GM21381 (cell line): ENCODE data around the gene TMEM18.
A peak's percentile ranks its signal among the peaks of the same experiment; 100 is the strongest.
"Not testable (repeated sequence)": the region's sequence is repeated elsewhere in the genome, so short reads cannot be mapped to it uniquely, and the experiment has no call there.

Source experiments
- ATAC-seq: cut with Tn5 transposase; IDR thresholded peaks from one replicate; pipeline ENCODE4 v1.9.1; 2021; ENCODE audit warnings: mild to moderate bottlenecking, moderate library complexity; ENCODE audit not compliant: unreplicated experiment

Gene TMEM18

DNA sequence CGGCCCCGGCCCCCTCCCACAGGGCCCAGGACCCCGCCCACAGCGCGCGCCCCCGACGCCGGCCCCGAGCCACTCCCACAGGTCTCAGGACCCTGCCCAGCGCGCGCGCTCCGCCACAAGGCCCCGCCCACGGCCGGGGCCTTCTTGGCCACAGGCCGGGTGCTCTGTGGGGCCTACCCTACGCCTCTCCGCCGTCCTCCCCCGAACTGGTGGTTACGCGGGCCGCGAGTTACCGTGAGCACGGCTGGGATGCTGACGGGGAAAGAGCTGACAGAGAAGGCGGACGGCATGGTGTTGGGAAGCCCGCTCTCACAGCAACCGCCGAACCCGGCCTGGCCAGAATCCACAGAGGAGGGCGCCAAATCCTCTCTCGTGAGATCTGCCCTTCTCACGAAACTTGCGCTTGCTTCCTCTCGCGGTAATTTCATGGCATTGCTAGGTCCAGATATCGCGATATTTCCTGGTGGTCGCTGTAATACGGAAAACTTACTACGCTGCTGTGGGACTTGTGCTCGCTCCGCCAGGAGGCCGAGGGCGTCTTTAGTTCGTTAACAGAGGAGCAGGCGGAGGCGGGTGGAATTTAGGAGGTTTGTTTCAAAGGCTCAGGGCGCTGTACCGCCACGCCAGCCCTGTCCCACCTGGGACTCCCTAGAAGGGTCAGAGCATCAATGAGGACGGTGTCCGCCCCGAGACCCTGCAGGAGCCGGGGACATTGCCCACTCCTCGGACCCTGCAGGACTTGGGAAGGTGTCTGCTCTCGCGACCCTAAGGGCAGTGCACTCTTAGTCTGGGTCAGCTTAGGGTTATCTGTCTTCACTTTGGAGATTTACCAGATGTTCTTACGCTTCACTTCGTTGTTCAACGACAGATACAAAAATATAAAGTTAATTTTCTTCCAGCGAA, at the start of gene TMEM18:
TMEM18 (minus strand) TSS at position 351 of the 903 bp plus-strand sequence; CDS start at position 290, 61 bp downstream.
- peak; percentile 49 for ATAC-seq

DNA sequence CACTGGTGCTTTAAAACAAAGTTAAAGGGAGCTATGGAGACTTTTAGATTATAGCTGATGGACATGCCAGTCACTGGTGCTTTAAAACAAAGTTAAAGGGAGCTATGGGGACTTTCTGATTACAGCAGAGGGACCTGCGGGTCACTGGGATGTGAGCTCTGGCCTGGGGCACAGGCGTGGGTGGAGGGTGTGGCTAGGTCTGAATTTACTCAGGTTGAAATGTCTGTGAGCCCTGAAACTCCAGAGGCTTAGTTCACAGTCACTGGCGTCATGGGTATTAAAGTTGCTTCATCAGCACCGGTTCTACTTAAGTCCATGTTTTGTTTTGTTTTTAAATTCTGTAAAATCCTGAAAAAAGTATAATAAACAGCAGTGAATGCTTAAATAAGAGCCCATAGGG, 49.0 kb upstream of the TMEM18 start:
- ATAC-seq = peak; percentile 68

DNA sequence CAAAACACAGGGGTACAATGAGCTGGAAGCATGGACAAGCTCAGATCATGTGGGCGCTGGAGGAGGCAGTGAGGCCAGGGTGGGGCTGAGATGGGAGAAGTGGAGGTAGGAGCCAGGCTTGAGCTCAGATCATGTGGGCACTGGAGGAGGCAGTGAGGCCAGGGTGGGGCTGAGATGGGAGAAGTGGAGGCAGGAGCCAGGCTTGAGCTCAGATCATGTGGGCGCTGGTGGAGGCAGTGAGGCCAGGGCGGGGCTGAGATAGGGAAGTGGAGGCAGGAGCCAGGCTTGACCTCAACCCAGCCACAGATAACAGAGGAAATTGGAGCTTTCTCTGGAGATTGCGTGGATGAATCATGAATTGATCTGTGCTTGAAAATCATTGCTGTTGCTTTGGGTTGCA, 48.3 kb upstream of the TMEM18 start:
- no peak for ATAC-seq

DNA sequence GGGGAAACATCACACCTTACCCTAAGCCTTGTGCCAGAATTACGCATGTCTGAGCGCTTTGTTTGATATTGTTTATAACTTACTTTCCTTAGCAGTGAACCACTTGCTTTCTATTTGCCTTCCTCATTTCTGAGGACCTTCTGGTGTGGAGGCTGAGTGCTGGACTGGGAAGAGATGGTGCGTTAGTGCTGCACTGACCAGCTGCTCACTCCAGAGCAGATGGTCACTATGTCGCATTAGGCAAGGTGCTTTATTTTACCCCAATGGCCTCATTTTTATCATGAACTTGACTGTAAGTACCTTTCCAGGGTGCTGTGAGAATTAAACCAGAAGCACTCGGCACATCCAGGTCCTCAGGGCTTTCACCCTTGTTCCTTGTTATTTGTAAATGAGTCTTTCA, 46.6 kb upstream of the TMEM18 start:
- ATAC-seq = no peak

DNA sequence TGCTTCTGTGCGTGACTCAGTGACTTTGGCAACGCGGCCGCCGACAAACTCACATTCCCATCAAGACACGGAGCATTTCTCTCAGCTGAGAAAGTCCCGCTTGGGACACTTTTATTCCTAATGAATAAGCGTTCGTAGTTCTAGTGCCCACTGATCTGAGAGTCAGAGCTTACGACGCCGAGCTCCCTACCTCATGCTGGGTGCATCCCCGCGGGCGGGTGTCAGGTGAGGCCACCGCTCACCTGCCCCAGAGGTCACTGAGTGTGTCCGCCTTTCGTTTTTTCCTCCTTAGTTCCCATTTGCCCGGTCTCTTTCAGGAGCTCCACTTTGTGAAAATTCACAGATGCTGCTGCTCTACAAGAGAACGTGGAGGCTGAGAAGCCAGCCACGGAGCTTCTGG, 43.6 kb upstream of the TMEM18 start:
- ATAC-seq = no peak

DNA sequence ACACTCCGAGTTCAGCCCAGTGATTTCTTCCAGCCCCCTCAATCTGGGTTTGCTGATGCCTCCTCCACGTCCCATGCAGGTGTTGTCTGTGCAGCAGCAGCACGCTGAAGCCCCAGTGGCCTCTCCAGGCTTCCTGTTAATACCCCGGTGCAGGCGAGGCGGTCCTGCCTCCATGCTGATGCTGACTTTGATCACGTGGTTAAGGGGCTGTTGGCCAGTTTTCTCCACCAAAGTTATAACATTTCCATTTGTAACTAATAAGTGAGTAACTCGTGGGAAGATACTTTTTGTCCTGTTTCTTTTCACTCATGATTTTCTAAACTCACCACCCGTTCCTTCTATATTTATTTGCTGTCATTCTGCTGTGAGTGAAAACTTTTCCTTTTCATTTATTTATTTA, 42.5 kb upstream of the TMEM18 start:
- no peak for ATAC-seq

DNA sequence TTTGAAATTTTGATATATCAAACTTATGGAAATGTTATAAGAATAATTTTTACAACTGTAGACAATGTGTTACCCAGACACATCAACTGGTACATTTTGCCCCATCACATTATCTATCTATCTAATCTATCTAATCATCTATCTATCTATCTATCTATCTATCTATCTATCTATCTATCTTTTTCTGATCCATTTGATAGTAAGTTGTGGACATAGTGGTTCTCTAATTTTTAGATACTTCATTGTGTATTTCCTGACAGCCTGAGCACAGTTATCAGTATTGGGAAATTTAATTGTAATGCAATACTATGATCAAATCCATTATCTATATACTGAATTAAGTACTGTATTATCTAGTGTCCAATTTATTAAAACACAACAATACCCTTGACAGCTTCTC, 42.0 kb upstream of the TMEM18 start:
- ATAC-seq = no peak

DNA sequence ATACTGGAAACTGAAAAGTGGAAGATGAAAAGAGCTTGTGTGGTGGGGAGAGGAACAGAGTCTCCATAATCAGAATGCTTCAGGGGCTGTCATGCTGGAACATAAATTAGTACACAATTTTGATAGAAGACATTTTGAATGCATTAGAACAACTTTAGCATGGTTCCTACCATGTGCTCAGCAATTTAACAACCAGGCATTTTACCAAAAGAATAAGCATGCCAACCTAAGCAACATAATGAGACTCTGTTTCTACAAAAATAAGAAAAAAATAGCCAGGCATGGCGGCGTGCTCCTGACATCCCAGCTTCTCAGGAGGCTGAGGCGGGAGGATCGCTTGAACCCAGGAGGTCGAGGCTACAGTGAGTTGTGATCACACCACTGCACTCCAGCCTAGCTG, 40.5 kb upstream of the TMEM18 start:
- ATAC-seq = no peak

DNA sequence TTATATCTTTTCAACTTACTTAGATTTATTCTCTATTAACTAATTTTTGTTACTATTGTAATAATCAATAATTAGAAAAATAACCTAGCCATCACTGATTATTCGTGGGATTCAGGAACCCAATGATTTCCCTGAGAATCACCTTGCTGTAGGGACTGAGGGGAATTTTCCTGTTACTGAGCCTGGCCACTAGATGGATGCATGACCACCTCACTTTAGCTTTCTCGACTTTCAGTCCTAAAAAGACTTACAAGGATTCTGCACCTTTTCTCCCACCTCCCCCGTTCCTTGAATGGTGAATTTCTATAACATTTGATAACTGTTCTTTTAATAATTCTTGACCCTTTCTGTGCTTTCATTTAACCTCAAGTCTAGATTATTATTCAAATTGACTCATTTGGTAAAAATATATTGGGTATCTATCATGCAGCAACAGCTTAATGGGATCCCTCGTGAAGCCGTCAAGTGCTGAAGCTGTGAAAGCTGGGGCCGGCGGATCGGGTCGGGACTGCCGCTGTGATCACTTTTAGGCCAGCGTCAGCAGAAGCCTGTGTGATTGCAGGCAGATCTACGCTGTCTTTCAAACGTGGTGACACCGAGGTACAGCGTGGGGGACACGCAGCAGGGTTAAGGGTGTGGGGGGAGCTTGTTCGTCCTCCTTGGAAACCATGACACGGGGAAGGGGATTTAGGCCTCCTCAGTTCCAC, 38.8 kb upstream of the TMEM18 start:
- ATAC-seq = no peak

DNA sequence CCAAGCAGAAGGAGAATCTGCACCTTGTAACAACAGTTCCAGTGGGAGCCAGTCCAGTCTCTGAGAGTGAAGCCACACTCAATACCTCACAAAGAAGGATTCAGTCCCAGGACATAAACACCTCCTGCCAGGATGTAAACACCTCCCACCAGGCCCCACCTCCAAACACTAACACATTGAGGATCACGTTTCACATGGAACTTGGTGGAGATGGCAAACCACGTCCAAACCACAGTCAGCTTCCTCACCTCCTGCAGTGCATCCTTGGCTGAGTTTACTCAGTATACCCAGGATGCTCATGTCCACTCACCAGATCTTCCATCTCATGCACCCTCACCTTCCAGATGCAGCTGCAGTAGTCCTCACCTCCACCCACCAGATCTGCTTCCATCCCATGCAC, 37.8 kb upstream of the TMEM18 start:
- no peak for ATAC-seq

DNA sequence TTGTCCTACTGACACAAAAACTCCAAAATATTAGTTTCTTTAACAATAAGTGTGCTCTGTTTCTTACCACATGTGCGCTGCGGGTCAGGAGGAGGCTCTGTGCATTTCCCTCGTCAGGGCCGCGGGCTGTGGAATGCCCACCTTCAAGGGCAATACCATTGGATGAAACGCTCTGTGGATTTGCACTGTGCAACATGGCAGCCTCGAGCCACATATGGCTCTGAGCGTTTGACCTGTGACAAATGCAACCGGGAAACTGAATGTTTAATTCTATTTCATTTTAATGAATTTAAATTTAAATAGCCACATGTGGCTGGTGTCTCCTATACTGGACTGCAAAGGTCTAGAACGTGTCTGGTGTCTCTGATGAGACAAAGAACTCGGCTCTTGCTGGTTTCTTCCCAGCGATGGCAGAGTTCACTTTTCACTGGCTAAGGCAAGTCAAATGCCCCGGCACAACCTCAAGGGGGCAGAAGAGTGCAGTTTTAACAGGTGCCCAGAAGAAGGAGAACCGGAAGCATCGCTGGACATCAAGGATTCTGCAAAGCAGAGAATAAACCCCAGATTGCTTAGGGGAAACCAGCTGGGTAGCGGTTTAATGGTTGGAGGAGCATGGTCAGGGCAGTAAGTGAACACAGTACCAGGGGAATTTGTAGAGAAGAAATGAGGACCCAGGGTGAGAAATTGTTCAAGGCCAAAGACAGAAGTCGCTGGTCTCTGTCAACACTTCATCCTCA, 37.0 kb upstream of the TMEM18 start:
- peak; percentile 95 for ATAC-seq

DNA sequence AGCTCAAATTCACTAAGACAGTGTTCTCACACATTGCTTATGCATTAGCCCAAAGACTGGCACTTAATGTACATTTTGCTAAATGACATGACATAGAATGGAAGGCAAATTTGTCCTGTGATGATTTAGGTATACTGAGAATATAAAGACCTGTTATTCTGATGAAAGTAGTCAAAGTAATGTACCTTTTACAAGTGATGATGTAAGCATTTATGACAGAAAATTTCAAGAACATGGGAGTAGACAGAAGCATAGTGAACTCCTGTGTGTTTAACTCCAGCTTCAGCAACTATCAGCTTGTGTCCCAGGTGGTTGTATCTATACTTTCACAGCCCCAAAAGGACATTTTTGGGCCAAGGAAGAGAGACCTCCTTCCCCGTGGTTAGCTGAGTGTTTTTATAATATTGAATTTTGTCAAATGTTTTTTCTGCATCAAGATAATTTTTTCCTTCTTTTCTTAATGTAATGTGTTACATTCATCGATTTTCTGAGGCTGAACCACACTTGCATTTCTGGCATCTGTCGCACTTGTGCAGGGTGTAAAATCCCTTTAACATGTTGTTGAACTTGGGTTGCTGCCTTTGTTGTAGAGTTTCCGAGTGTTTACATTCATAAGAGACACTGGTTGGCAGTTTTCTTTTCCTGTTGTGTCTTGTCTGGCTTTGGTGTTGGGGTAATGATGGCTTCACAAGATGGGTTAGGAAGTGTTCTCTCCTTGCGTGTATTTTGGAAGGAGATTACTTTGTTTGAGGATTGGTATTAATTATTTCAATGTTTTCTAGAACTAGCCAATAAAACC, 33.9 kb upstream of the TMEM18 start:
- no peak for ATAC-seq

DNA sequence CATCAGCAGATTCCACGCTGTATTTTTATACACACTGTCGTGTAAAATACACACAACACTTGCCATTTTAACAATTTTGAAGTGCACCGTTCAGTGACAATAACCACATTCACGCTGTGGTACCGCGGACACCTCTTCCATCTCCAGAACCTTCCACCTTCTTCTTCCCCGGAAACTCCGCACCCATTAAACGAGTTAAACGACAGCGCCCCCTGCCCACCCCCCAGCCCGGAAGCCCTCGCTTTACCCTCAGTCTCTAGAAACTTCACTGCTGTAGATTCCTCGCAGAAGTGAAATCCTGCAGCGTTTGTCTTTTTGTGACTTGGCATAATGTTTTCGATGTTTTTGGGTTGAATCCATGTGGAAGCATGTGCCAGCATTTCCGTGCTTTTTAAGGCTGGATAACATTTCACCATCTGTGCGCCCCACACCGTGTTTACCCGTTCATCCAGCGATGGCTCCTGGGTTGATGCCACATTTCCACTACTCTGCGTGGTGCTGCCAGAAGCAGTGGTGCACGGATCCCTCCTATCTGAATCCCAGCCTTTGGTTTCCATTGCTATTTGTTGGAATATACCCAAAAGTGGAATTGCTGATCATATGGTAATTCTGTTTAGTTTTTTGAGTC, 32.0 kb upstream of the TMEM18 start:
- ATAC-seq = no peak

DNA sequence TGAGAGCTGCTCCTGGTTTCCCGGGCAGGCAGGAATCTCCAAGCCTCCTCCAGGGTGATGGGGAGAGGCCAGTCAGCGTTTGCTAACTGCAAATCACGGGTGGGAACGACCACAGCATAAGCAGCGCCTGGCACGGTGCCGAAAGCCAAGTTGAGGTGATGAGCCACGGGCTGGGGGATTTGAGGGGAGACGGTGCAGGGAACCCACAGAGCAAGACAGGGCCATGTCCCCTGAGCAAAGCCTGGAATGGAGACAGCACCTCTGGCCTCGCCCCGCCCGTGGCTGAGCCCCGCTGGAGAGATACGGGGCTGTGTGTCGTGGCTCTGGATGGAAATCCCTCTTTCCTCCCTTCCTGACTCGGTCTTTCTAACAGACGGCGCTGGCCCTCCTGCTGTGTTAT, 31.5 kb upstream of the TMEM18 start:
- no peak for ATAC-seq

DNA sequence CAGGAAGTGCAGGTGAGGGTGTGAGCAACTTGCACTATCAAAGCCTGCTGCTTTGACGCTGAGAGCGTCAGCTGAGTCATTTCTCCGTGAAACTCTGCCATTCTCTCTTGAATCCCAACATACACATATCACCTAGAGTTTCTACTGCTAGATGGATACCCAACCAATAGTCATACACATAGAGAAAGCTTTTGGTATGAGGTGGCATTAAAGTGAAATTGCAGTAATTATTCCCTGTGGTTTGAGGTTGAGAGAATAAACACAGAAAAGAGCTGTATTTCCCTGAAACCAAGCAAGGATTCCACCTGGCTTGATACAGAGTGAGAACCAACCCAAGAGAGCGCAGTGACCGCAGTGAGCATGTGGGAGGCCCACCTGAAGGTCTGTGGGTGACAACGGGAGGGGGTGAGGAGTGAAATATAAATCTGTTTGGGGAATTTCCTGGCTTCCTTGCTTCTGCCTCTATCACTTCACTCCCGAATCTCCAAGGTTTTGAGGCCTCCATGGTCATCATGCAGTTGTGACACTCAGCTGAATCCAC, 28.8 kb upstream of the TMEM18 start:
- peak; percentile 94 for ATAC-seq

DNA sequence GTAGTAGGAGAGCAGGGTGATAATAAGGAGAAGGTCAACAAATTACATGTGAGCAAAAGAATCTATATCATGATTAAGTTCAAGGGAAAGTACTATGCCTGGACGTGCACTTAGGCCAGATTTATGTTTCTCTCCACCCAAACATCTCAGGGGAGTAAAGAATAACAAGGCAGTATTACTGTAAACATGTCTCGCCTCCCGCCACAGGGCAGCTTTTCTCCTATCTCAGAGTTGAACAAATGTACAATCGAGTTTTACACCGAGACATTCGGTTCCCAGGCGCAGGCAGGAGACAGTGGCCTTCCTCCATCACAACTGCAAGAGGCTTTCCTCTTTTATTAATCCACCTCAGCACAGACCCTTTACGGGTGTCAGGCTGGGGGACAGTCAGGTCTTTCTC, 25.6 kb upstream of the TMEM18 start:
- not testable (repeated sequence) for ATAC-seq

DNA sequence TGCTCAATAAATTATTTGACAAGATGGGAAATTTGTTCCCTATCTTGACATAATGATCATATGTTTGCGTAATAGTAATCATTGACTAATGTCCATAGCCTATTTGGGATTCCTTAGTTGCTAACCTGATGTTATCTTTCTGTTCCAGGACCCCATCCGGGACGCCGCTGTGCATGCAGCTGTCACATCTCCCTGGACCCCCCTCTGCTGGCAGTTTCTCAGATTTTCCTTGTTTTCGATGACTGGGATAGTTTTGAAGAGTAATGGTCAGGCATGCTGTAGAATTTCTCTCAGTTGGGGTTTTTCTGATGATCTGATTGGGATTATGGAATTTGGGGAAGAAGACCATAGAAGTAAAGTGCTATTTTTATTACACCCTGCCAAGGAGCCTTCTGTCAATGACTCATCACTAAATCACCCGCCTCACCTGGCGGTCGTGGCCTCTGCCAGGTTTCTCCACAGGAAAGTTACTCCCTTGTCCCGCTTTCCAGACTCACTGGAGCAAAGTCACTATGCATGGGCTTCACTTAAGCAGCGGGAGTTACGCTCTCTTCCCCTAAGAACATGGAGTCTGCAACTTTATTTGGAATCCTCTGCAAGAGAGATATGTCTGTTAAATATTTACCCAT, 19.9 kb upstream of the TMEM18 start:
- ATAC-seq = no peak

DNA sequence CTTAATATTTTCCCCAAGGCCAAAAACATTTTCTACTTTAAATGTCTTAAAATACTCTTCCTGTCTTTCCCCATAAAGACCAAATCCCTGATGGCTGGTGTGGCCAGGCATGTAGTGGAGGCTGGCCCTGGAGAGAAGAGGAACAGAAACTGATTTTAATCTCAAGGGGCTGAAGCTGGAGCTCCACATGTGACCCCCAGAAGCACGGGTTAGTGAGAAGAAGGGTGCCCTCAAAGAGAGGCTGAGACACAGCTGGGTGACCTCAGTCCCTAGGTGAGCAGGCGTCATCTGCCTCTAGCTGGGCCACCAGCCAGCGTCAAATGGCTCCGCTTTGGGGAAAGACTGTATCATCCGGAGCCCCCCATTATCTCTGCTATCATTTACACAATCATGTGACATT, 19.3 kb upstream of the TMEM18 start:
- ATAC-seq = peak; percentile 82

DNA sequence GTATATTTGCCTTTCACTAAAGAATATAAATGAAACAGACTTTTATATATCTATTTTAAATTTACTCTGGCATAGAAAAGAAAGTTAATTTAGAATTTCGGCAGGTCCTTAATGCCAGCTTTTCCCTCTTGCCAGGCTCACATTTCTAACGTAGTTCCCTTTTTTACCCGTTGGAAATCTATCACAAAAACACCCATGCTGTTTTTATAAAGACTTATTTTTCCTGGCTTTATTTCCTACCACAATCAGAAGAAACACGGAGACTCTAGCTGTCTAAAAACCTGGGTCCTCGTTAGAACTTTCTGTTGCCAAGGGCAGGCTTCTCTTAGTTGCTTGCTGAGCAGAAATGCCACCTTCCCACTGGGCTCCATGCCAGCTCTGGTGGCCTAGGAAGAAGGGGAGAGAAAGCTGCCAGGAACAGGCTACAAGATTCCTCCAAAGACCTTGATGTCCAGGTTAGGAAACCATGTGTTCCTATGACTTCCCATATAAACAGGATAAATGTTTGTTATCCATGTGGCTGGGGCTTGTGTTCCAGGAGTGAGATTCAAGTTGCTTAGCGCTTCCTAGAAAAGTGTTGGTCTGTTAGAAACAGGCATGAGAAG, 17.8 kb upstream of the TMEM18 start:
- ATAC-seq = no peak
